Nephron (organoid): ENCODE measurements around the gene SMAD7.

Source experiments
- H3K27ac Mint-ChIP-seq, 3 experiments: 2 replicates each; pipeline ENCODE4 v1.8.0; 2020; ENCODE audit warnings: mixed read lengths in 3 of 3, mild to moderate bottlenecking in 2 of 3, moderate library complexity in 1 of 3
- H3K27me3 Mint-ChIP-seq: 2 replicates; pipeline ENCODE4 v1.8.0; 2021; ENCODE audit warnings: low read depth, mild to moderate bottlenecking, moderate library complexity, mixed read lengths
- H3K36me3 Mint-ChIP-seq: 2 replicates; pipeline ENCODE4 v1.8.0; 2020; ENCODE audit warnings: low read depth, mixed read lengths
- H3K4me1 Mint-ChIP-seq: 2 replicates; pipeline ENCODE4 v1.8.0; 2020; ENCODE audit warnings: mixed read lengths
- H3K4me3 Mint-ChIP-seq, 3 experiments: 2 replicates each; pipeline ENCODE4 v1.8.0; 2020; ENCODE audit warnings: mild to moderate bottlenecking in 3 of 3, mixed read lengths in 3 of 3, moderate library complexity in 2 of 3
- H3K9me3 Mint-ChIP-seq: 2 replicates; pipeline ENCODE4 v1.8.0; 2020; ENCODE audit warnings: mixed read lengths
- TF ChIP-seq, protein P1 (sequence below), 3 experiments: fragments of 200-600 bp; sonication (generic); IDR thresholded peaks; one replicate each; pipeline ENCODE4 v1.5.0; 2021; ENCODE audit warnings: antibody characterized with exemption in 3 of 3; ENCODE audit not compliant: unreplicated experiment in 3 of 3

SMAD7 gene

DNA sequence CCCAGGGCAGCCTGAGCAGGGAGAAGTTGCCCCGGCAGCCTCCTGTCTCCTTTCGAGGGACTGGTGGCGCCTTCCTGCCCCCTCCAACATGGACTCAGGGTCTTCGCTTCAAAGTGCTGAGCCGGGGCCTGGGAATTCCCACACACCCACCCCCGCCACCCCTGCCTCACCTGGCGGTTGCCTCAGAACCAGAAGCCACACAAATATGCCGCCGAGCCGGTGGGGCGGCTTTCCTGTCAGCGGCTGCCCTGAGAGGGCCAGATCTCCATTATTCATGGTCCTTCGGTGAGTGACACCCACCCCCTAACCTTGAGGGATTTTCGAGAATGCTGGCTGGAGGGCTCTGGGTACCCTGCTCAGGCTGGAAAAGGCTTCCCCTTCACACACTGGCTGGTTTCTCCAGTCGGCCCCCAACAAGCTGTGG, 71.7 kb downstream of the SMAD7 start:
- TF ChIP-seq, protein P1, sequence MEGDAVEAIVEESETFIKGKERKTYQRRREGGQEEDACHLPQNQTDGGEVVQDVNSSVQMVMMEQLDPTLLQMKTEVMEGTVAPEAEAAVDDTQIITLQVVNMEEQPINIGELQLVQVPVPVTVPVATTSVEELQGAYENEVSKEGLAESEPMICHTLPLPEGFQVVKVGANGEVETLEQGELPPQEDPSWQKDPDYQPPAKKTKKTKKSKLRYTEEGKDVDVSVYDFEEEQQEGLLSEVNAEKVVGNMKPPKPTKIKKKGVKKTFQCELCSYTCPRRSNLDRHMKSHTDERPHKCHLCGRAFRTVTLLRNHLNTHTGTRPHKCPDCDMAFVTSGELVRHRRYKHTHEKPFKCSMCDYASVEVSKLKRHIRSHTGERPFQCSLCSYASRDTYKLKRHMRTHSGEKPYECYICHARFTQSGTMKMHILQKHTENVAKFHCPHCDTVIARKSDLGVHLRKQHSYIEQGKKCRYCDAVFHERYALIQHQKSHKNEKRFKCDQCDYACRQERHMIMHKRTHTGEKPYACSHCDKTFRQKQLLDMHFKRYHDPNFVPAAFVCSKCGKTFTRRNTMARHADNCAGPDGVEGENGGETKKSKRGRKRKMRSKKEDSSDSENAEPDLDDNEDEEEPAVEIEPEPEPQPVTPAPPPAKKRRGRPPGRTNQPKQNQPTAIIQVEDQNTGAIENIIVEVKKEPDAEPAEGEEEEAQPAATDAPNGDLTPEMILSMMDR (IDR thresholded peaks at IDR 0.05; ENCODE audit: unreplicated experiment in 3 of 3), result no peak
- H3K4me1 Mint-ChIP-seq, result peaks cover 46% of the 10 kb centered on the region
- H3K4me3 Mint-ChIP-seq, result no peak overlapping the region
- peak overlapping the region; percentile 46 to 78 (median 66) for H3K27ac Mint-ChIP-seq
- H3K27me3 Mint-ChIP-seq, result peaks cover 6% of the 10 kb centered on the region
- H3K9me3 Mint-ChIP-seq, result no peaks in the 10 kb centered on the region
- peaks cover 11% of the 10 kb centered on the region for H3K36me3 Mint-ChIP-seq

DNA sequence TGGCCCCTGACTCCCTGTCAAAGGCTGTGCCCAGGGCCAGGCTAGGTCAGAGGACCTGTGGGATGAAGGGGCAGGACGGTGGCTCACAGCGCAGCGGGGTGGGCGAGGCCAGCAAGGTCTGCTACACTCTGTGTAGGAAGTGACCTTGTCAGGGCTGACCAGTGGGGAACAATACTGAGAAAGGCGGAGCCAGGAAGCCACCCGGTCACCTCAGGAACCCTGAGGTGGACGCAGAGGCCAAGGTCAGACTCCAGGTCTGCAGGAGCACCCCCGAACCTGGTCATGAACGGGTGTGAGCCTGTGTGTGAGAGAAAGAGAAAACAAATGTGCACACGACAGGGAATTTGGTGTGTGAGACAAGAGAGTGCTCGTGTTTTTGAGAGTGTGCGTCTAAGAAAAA, 72.3 kb downstream of the SMAD7 start:
- peaks cover 11% of the 10 kb centered on the region for H3K36me3 Mint-ChIP-seq
- H3K27me3 Mint-ChIP-seq, result peaks cover 8% of the 10 kb centered on the region
- H3K4me3 Mint-ChIP-seq, result no peak overlapping the region
- TF ChIP-seq, protein P1 (IDR thresholded peaks at IDR 0.05; ENCODE audit: unreplicated experiment in 3 of 3), result no peak
- peaks cover 43% of the 10 kb centered on the region for H3K4me1 Mint-ChIP-seq
- peak overlapping the region; percentile 46 to 78 (median 66) for H3K27ac Mint-ChIP-seq
- no peaks in the 10 kb centered on the region for H3K9me3 Mint-ChIP-seq

DNA sequence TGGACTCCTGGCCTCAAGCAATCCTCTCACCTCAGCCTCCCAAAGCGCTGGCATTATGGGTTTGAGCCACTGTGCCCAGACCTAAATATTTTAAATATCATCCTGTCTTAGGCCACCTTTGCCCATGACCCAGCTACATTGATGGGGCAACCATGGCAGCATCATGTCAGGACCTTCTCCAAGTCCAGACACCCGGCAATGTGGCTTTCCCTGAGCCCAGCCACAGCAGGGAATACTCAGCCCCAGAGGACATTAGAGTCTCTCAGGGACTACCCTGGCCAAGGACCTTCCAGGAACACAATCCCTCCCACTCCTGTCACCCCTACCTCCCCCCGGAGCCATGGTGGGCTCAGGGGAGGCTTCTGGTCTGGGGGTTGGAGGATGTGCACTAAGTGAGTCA, 72.8 kb downstream of the SMAD7 start:
- Mint-ChIP-seq H3K36me3 (peaks cover 11% of the 10 kb centered on the region), H3K4me3 (no peak overlapping the region), H3K9me3 (no peaks in the 10 kb centered on the region), H3K27me3 (peaks cover 11% of the 10 kb centered on the region), H3K4me1 (peaks cover 46% of the 10 kb centered on the region), H3K27ac (peak overlapping the region; percentile 46 to 78 (median 66))
- TF ChIP-seq, protein P1 (IDR thresholded peaks at IDR 0.05; ENCODE audit: unreplicated experiment in 3 of 3), result no peak

DNA sequence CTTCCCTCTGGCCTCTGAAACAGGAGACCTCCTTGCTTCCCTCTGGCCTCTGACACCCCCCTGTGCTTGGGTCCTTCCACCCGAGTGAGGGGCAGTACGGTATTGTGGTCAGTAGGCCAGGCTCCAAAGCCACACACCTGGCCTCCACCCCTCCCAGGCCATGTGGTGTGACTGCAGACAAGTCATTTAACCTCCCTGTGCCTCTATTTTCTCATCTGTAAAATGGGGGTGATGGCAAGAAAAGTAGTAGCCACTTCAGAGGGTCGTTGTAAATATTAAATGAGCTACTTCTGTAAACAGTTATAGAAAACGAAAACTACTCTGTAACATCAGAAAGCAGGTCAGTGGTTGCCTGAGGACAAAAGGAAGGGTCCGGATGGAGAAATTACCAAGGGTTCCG, 74.2 kb downstream of the SMAD7 start:
- H3K27me3 Mint-ChIP-seq, result peaks cover 11% of the 10 kb centered on the region
- peak overlapping the region in 1 of 3 experiments; percentile 19 for H3K4me3 Mint-ChIP-seq
- H3K4me1 Mint-ChIP-seq, result peaks cover 53% of the 10 kb centered on the region
- peaks cover 11% of the 10 kb centered on the region for H3K36me3 Mint-ChIP-seq
- TF ChIP-seq, protein P1 (IDR thresholded peaks at IDR 0.05; ENCODE audit: unreplicated experiment in 3 of 3), result no peak
- no peaks in the 10 kb centered on the region for H3K9me3 Mint-ChIP-seq
- H3K27ac Mint-ChIP-seq, result peak overlapping the region; percentile 80 to 86 (median 81)

DNA sequence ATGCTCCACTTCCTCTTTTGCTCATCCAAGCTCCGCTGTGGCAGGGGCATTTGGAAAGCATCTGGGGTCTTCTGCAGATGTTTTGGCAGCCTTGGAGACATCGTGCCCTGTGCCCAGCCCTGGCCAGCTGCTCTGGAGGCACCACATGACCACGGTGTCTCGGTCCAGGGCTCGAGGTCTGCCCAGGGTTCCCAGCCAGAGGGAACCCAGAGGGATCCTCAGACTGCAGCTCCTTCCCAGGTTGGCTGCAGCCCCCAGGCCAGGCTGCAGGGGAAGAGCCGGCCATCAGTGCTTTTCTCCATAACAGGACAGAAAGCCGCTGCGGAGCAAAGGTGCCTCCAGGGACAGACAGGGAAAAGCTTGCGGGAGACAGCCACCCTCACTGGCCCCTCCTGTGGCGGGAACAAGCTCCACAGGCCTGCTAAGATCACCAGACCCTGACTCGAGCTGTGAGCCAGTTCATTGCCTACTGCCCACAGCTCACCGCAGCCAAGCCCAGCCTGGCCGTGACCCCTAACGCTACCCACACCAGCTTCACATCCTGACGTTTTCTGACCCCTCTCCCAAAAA, 74.7 kb downstream of the SMAD7 start:
- H3K4me1 Mint-ChIP-seq, result peaks cover 54% of the 10 kb centered on the region
- H3K27ac Mint-ChIP-seq, result peak overlapping the region; percentile 80 to 86 (median 81)
- H3K36me3 Mint-ChIP-seq, result peaks cover 10% of the 10 kb centered on the region
- TF ChIP-seq, protein P1 (IDR thresholded peaks at IDR 0.05; ENCODE audit: unreplicated experiment in 3 of 3), result peak; percentile 21 to 36 (median 24)
- H3K4me3 Mint-ChIP-seq, result peak overlapping the region in 1 of 3 experiments; percentile 19
- H3K27me3 Mint-ChIP-seq, result peaks cover 11% of the 10 kb centered on the region
- H3K9me3 Mint-ChIP-seq, result no peaks in the 10 kb centered on the region

DNA sequence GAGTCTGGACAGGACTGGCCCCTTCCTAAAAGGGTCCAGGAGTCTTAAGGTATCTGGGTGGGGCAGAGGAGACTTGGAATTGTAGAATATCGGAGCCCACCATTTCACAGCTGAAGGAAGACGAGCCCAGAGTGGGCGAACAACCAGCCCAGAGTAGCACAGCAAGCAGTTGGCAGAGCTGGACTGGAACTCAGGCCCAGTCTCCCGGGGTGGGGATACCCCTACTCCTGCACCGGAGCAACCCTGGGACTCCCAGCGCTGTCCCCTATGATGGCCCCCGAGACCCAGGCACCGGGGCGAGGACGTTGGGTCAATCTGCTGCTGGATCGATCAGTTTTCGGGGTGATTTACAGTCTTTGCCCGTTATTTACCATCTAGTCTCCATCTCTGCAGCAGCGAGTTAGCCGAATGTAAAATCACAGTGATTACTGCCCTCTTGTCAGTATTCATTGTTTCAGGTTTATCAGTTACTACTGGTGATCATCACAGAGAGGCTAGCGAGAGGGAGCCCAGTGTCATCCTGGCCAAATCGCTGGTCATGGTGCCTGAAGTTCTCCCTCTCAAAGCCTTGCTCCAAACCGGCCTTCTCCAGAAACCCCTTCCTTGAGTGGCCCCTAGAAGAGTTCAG, 75.3 kb downstream of the SMAD7 start:
- Mint-ChIP-seq H3K27ac (peak overlapping the region; percentile 81 to 86 (median 86)), H3K4me1 (peaks cover 54% of the 10 kb centered on the region)

More for the DNA sequence above, 75.3 kb downstream of the SMAD7 start:
- Mint-ChIP-seq H3K27me3 (peaks cover 11% of the 10 kb centered on the region), H3K4me3 (no peak overlapping the region), H3K9me3 (no peaks in the 10 kb centered on the region), H3K36me3 (peaks cover 4% of the 10 kb centered on the region)
- TF ChIP-seq, protein P1 (IDR thresholded peaks at IDR 0.05; ENCODE audit: unreplicated experiment in 3 of 3), result no peak
